ENCODE results near the gene TBC1D32. TPM values are rescaled to one million over a fixed set of nuclear protein-coding genes. Genes with fewer than 3 reads are reported as not detected.

TBC1D32 gene
- total and polyA plus RNA-seq, 12 donors = 0.62 to 4.6 (median 3.2) TPM

- no peak for DNase-seq
- Histone ChIP-seq H3K36me3 (no peaks in the 10 kb centered on the region), H3K4me3 (no peak overlapping the region), H3K9me3 (no peaks in the 10 kb centered on the region), H3K27me3 (no peaks in the 10 kb centered on the region), H3K4me1 (no peaks in the 10 kb centered on the region), H3K27ac (no peak overlapping the region)
- ATAC-seq = no peak
- intact Hi-C loops (cut with DNase I) = loop anchor here in 1 of 10 donors (5.0 kb wide), 1 partner anchor 707 kb away; no protein-coding TSS in a partner anchor
- TF ChIP-seq CTCF (IDR thresholded peaks at IDR 0.05) = no peak
Observed at GRCh38 chr6:121134922-121135321, 199.4 kb downstream of the TBC1D32 start.

- intact Hi-C loops (cut with DNase I) = no loop called here
- H3K27ac ChIP-seq = no peak overlapping the region
- TF ChIP-seq CTCF (IDR thresholded peaks at IDR 0.05) = no peak
- H3K27me3 ChIP-seq = no peaks in the 10 kb centered on the region
- H3K36me3 ChIP-seq = peaks cover 0 to 57% (median 11%) of the 10 kb centered on the region in 9 donors
- H3K4me3 ChIP-seq = no peak overlapping the region
- H3K4me1 ChIP-seq = no peaks in the 10 kb centered on the region
- ATAC-seq (no peak), DNase-seq (no peak)
- peaks cover 0 to 39% (median 18%) of the 10 kb centered on the region in 11 donors for H3K9me3 ChIP-seq
Observed at GRCh38 chr6:121124600-121124999, 209.7 kb downstream of the TBC1D32 start.

GRCh38 chr6:121112356-121112755 is 221.9 kb downstream of the TBC1D32 start:
- Histone ChIP-seq H3K27me3 (no peaks in the 10 kb centered on the region), H3K36me3 (no peaks in the 10 kb centered on the region), H3K4me1 (no peaks in the 10 kb centered on the region), H3K27ac (no peak overlapping the region), H3K4me3 (no peak overlapping the region), H3K9me3 (no peaks in the 10 kb centered on the region)
- no peak for TF ChIP-seq CTCF (IDR thresholded peaks at IDR 0.05)
- ATAC-seq (no peak), DNase-seq (no peak)
- intact Hi-C loops (cut with DNase I) = no loop called here

GRCh38 chr6:121110733-121111132 is 223.5 kb downstream of the TBC1D32 start:
- H3K27ac ChIP-seq = no peak overlapping the region
- ATAC-seq (no peak), DNase-seq (no peak)
- no peaks in the 10 kb centered on the region for H3K27me3 ChIP-seq
- no peak for TF ChIP-seq CTCF (IDR thresholded peaks at IDR 0.05)
- H3K36me3 ChIP-seq = no peaks in the 10 kb centered on the region
- WGBS, 2 donors = 95 to 96% methylated on average over 4 of the region's 4 CpGs
- H3K4me3 ChIP-seq = no peak overlapping the region
- no peaks in the 10 kb centered on the region for H3K9me3 ChIP-seq
- intact Hi-C loops (cut with DNase I) = no loop called here
- H3K4me1 ChIP-seq = no peaks in the 10 kb centered on the region

- Histone ChIP-seq H3K36me3 (no peaks in the 10 kb centered on the region), H3K27ac (no peak overlapping the region), H3K9me3 (peaks cover 0 to 11% (median 0%) of the 10 kb centered on the region in 11 donors), H3K4me1 (no peaks in the 10 kb centered on the region), H3K4me3 (no peak overlapping the region), H3K27me3 (no peaks in the 10 kb centered on the region)
- WGBS, 2 donors = 95% methylated on average over 1 of the region's 1 CpG
- TF ChIP-seq CTCF (IDR thresholded peaks at IDR 0.05) = no peak
- no peak for ATAC-seq
- DNase-seq = no peak
- intact Hi-C loops (cut with DNase I) = no loop called here
Observed at GRCh38 chr6:121106962-121107361, 227.3 kb downstream of the TBC1D32 start.

Data from heart right ventricle (tissue), 16 donors.